K562 (cell line): ENCODE data around the gene SNX9. TPM values are rescaled to one million over a fixed set of nuclear protein-coding genes. Genes with fewer than 3 reads are reported as not detected.

Experiments used
- ATAC-seq: fragments of 200-7000 bp; cut with Tn5 transposase; 3 replicates; pipeline ENCODE4 v1.9.1; 2020; ENCODE audit warnings: moderate library complexity
- BruUV-seq: library from RNA; stranded (reverse); fragments of 400-500 nt; replicated peaks from 2 replicates; lab custom pipeline; 2021; lab: Mats Ljungman, UMichigan
- CTCF ChIA-PET: fragments of 300-600 bp; formaldehyde crosslinking; extraction: SDS; loops from one replicate; lab custom pipeline; 2021; ENCODE audit warnings: low intra/inter-chr PET ratio; lab: Yijun Ruan, JAX
- POLR2A ChIA-PET: fragments of 300-600, 350-650 bp; sonication (Branson Sonifier 250); formaldehyde crosslinking; extraction: SDS; loops from one replicate; lab custom pipeline; 2021; ENCODE audit warnings: antibody characterized with exemption, inconsistent platforms; lab: Yijun Ruan, JAX
- DNase-seq, 4 experiments: peaks; one replicate each; pipeline versions ENCODE4 v3.0.0 to v3.0.0-alpha.2; 2011 to 2018; ENCODE audit warnings: low spot score in 3 of 4, mixed read lengths in 3 of 4; ENCODE audit errors: extremely low read depth in 1 of 4
- FAIRE-seq: peaks from 2 replicates; lab custom pipeline; 2011; peaks lifted over from hg19 to GRCh38; lab: Jason Lieb, UNC
- H2AFZ ChIP-seq: 2 replicates; pipeline ENCODE4 v1.6.0; 2011; ENCODE audit warnings: low read depth, low read length, control low read depth, inconsistent platforms
- H3K27ac ChIP-seq: fragments of 200-600 bp; 3 replicates; pipeline ENCODE4 v1.8.0; 2011; ENCODE audit warnings: low read depth, mild to moderate bottlenecking, control low read depth, inconsistent platforms, low read length, moderate library complexity, mixed read lengths; ENCODE audit errors: extremely low read depth
- H3K27me3 ChIP-seq, 2 experiments: fragments of 300-600 bp in 1 of 2; 2 replicates in 1 of 2; 3 replicates in 1 of 2; pipeline versions ENCODE4 v1.6.0 to v1.8.0; 2011; ENCODE audit warnings: inconsistent platforms in 2 of 2, low read length in 2 of 2, mild to moderate bottlenecking in 1 of 2, mixed read lengths in 1 of 2, moderate library complexity in 1 of 2; ENCODE audit not compliant: control insufficient read depth in 2 of 2, insufficient read depth in 2 of 2
- H3K36me3 ChIP-seq: fragments of 300-600 bp; 3 replicates; pipeline ENCODE4 v1.8.0; 2011; ENCODE audit warnings: mild to moderate bottlenecking, low read length, inconsistent platforms; ENCODE audit not compliant: control insufficient read depth, insufficient read depth
- H3K4me1 ChIP-seq, 2 experiments: fragments of 200-600 bp in 1 of 2; replicated peaks in 1 of 2; 2 replicates in 1 of 2; 3 replicates in 1 of 2; pipeline versions ENCODE4 v1.5.1 to v1.8.0; 2011; ENCODE audit warnings: inconsistent platforms in 2 of 2, low read length in 2 of 2, mild to moderate bottlenecking in 1 of 2, mixed read lengths in 1 of 2, moderate library complexity in 1 of 2; ENCODE audit not compliant: control insufficient read depth in 2 of 2, insufficient read depth in 2 of 2
- H3K4me2 ChIP-seq: 2 replicates; pipeline ENCODE4 v1.6.1; 2011; ENCODE audit warnings: low read length, control low read depth, inconsistent platforms, mixed read lengths; ENCODE audit not compliant: insufficient read depth
- H3K4me3 ChIP-seq: fragments of 200-600 bp; sonication (generic), shearing (Covaris generic); 2 replicates; pipeline ENCODE4 v1.5.1; 2016; ENCODE audit warnings: control low read depth, inconsistent platforms
- H3K79me2 ChIP-seq: fragments of 200-600 bp; 3 replicates; pipeline ENCODE4 v1.8.0; 2011; ENCODE audit warnings: low read length, inconsistent platforms; ENCODE audit not compliant: control insufficient read depth, insufficient read depth
- H3K9ac ChIP-seq, 2 experiments: 2 replicates each; pipeline versions ENCODE4 v1.6.0 to v1.6.1; 2011; ENCODE audit warnings: low read depth in 2 of 2, low read length in 2 of 2, control low read depth in 1 of 2, inconsistent platforms in 1 of 2, mild to moderate bottlenecking in 1 of 2, mixed read lengths in 1 of 2; ENCODE audit not compliant: insufficient read depth in 1 of 2
- H3K9me1 ChIP-seq: one replicate; pipeline ENCODE4 v1.6.0; 2011; ENCODE audit warnings: inconsistent platforms, mild to moderate bottlenecking, low read length, moderate library complexity; ENCODE audit not compliant: control insufficient read depth, insufficient read depth
- H3K9me3 ChIP-seq: replicated peaks from 2 replicates; pipeline ENCODE4 v1.5.1; 2011; ENCODE audit warnings: low read depth, low read length, inconsistent platforms; ENCODE audit not compliant: control insufficient read depth, insufficient read depth
- H4K20me1 ChIP-seq: replicated peaks from 2 replicates; pipeline ENCODE4 v1.6.1; 2011; ENCODE audit warnings: low read length, inconsistent platforms, mixed read lengths; ENCODE audit not compliant: control insufficient read depth, insufficient read depth
- ADNP ChIP-seq: fragments of 200-800 bp; sonication (Bioruptor generic); IDR thresholded peaks from 2 replicates; pipeline ENCODE4 v1.6.1; 2016; ENCODE audit warnings: missing genetic modification characterization, missing compliant biosample characterization
- ASH1L ChIP-seq: fragments of 450-650 bp; IDR thresholded peaks from 2 replicates; pipeline ENCODE4 v1.6.1; 2018; ENCODE audit warnings: borderline replicate concordance, mild to moderate bottlenecking, low read depth; ENCODE audit not compliant: partially characterized antibody
- CCNT2 ChIP-seq: IDR thresholded peaks from 2 replicates; pipeline ENCODE4 v1.6.1; 2011; ENCODE audit warnings: borderline replicate concordance, low read depth, mild to moderate bottlenecking, moderate library complexity, mixed read lengths, low read length; ENCODE audit not compliant: insufficient read length; ENCODE audit errors: extremely low read depth
- COPS2 ChIP-seq: fragments of 450-650 bp; conservative IDR thresholded peaks from 2 replicates; pipeline ENCODE4 v1.6.1; 2016; ENCODE audit warnings: mild to moderate bottlenecking, moderate library complexity
- KHSRP ChIP-seq: fragments of 450-650 bp; IDR thresholded peaks from 2 replicates; pipeline ENCODE4 v1.6.1; 2017
- KLF16 ChIP-seq: IDR thresholded peaks from 2 replicates; pipeline ENCODE4 v1.6.1; 2016; ENCODE audit warnings: antibody characterized with exemption
- RBBP5 ChIP-seq: fragments of 200-600 bp; sonication (generic); IDR thresholded peaks from 2 replicates; pipeline ENCODE4 v1.6.1; 2012; ENCODE audit warnings: borderline replicate concordance, mild to moderate bottlenecking, low read length, control low read depth, inconsistent platforms; ENCODE audit not compliant: insufficient read depth, poor library complexity, severe bottlenecking
- SRF ChIP-seq, 2 experiments: fragments of 250-450, 450-650 bp in 1 of 2; sonication (Bioruptor Pico) in 1 of 2; sonication (generic) in 1 of 2; formaldehyde crosslinking; IDR thresholded peaks; 2 replicates each; pipeline versions ENCODE4 v1.5.0 to v1.5.1; 2020 to 2022; ENCODE audit warnings: mild to moderate bottlenecking in 1 of 2, missing genetic modification reagents in 1 of 2
- TAF9B ChIP-seq: fragments of 450-650 bp; IDR thresholded peaks from 2 replicates; pipeline ENCODE4 v1.6.1; 2018; ENCODE audit warnings: mild to moderate bottlenecking; ENCODE audit not compliant: partially characterized antibody
- TAL1 ChIP-seq: fragments of 450-650 bp; IDR thresholded peaks from 2 replicates; pipeline ENCODE4 v1.6.1; 2016; ENCODE audit warnings: mild to moderate bottlenecking
- TARDBP ChIP-seq: fragments of 450-650 bp; IDR thresholded peaks from 2 replicates; pipeline ENCODE4 v1.6.1; 2016
- ZBTB8A ChIP-seq: fragments of 450-650 bp; IDR thresholded peaks from 2 replicates; pipeline ENCODE4 v1.6.1; 2018; ENCODE audit warnings: mild to moderate bottlenecking, moderate library complexity; ENCODE audit not compliant: partially characterized antibody
- WGBS: fragments of 100-300 bp; shearing (Covaris generic); methylation state at CpG from one replicate; pipeline ENCODE4 v1.1.6; 2016; ENCODE audit warnings: low coverage, mixed read lengths; ENCODE audit not compliant: insufficient coverage; ENCODE audit errors: missing lambda C conversion rate; 5-methylcytosine and 5-hydroxymethylcytosine counted together
- in situ Hi-C: fragments of 300-500 bp; cut with MboI; formaldehyde crosslinking; loops from 4 replicates; pipeline ENCODE4 v1.15.0; 2018; ENCODE audit warnings: inconsistent platforms, mixed read lengths
- intact Hi-C: fragments of 100-400 bp; cut with micrococcal nuclease; formaldehyde crosslinking; loops from 2 replicates; pipeline ENCODE4 v1.14.2; 2022
- polyA plus RNA-seq, 8 experiments: library from polyadenylated mRNA; depleted of rRNA in 4 of 8; stranded (reverse) in 5 of 8; unstranded in 3 of 8; fragments of >200 nt; fragmentation: Nextera tagmentation in 2 of 8; fragmentation: Illumina TruSeq in 1 of 8; extraction: Ambion mirVana in 2 of 8; extraction: Trizol in 1 of 8; gene quantifications; 2 replicates each; pipeline versions ENCODE4 v1.2.1 to v1.2.3, GENCODE V29; 2011 to 2014; ENCODE audit warnings: inconsistent platforms in 1 of 8, missing spikeins in 1 of 8
- total RNA-seq, 7 experiments: library from RNA; depleted of rRNA in 6 of 7; stranded (reverse); fragments of >200 nt in 6 of 7; fragmentation: Illumina TruSeq in 2 of 7; extraction: Trizol in 2 of 7; gene quantifications; 2 replicates each; pipeline versions ENCODE4 v1.2.1 to v1.2.3, GENCODE V29; 2011 to 2021; ENCODE audit warnings: low replicate concordance in 1 of 7
- TF ChIP-seq, protein P1 (sequence below): fragments of 150-350 bp; conservative IDR thresholded peaks from 2 replicates; pipeline ENCODE4 v1.6.1; 2014; ENCODE audit warnings: low read length
- TF ChIP-seq, protein P2 (sequence below): IDR thresholded peaks from 2 replicates; pipeline ENCODE4 v1.6.1; 2014; ENCODE audit warnings: antibody characterized with exemption
- TF ChIP-seq, protein P3 (sequence below): fragments of 450-650 bp; IDR thresholded peaks from 2 replicates; pipeline ENCODE4 v1.6.1; 2017; ENCODE audit warnings: mild to moderate bottlenecking, moderate library complexity
- TF ChIP-seq, protein P4 (sequence below): fragments of 250-450 bp; sonication (Bioruptor Pico); IDR thresholded peaks from 2 replicates; pipeline ENCODE4 v1.8.0; 2022; ENCODE audit warnings: inconsistent platforms

The SNX9 gene
- total and polyA plus RNA-seq, 9 of the 15 experiments (the other 6 are each of a cell fraction or from before 2014, with no cell fraction given): 6.0 to 81.7 (median 57.1) TPM

DNA sequence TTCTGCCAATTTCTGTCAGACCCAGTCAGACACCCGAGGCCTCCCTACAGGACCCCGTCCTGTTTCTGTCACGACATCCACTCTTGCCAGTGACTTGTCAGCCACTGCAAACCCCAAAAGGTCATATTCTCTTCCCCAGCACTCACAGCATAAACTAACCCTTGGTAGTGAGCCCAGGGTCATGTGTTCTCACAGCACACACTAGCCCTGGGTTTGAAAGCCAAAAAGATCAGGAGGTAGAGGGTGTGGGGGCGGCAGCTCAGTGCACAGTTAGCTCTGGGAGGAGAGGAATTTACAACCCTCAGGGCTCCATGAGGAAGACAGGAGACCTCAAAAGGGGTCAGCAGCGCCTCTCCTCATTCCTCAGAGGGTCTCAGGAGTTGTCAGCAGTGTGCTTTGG, 9.9 kb upstream of the SNX9 start:
- peak overlapping the region; percentile 69 for H2AFZ ChIP-seq
- H3K9ac ChIP-seq: peak overlapping the region; percentile 43 to 81; a peak in 3 of 4 replicates
- peaks cover 29 to 54% of the 10 kb centered on the region in 2 experiments for H3K4me1 ChIP-seq
- H4K20me1 ChIP-seq: no peaks in the 10 kb centered on the region
- H3K27ac ChIP-seq: peak overlapping the region; percentile 47; the same call in 2 of the 3 replicates
- POLR2A ChIA-PET: no interaction called here
- H3K36me3 ChIP-seq: no peaks in the 10 kb centered on the region; the same call in 2 of the 3 replicates
- H3K9me1 ChIP-seq: no peaks in the 10 kb centered on the region
- DNase-seq (peak in 2 of 4 experiments; percentile 31 to 69), ATAC-seq (peak; percentile 47), FAIRE-seq (no peak)
- in situ Hi-C loops: no loop called here
- CTCF ChIA-PET: no interaction called here
- H3K27me3 ChIP-seq: no peaks in the 10 kb centered on the region
- intact Hi-C loops: no loop called here
- no peak overlapping the region for H3K4me3 ChIP-seq
- 46% methylated on average over 5 of the region's 5 CpGs for WGBS
- no peak overlapping the region; the same call in 1 of the 2 replicates for H3K4me2 ChIP-seq
- BruUV-seq: no TSS peak
- H3K79me2 ChIP-seq: no peaks in the 10 kb centered on the region
- H3K9me3 ChIP-seq: peaks cover 9% of the 10 kb centered on the region
- TF ChIP-seq COPS2 (no peak), SRF (CRISPR knock-in tag; IDR thresholded peaks at IDR 0.05) (no peak), KLF16 (no peak), TAF9B (no peak), CCNT2 (no peak), RBBP5 (peak; percentile 39), TARDBP (no peak), TAL1 (no peak), KHSRP (no peak), ADNP (no peak), ZBTB8A (no peak), ASH1L (no peak)
- TF ChIP-seq, protein P1, sequence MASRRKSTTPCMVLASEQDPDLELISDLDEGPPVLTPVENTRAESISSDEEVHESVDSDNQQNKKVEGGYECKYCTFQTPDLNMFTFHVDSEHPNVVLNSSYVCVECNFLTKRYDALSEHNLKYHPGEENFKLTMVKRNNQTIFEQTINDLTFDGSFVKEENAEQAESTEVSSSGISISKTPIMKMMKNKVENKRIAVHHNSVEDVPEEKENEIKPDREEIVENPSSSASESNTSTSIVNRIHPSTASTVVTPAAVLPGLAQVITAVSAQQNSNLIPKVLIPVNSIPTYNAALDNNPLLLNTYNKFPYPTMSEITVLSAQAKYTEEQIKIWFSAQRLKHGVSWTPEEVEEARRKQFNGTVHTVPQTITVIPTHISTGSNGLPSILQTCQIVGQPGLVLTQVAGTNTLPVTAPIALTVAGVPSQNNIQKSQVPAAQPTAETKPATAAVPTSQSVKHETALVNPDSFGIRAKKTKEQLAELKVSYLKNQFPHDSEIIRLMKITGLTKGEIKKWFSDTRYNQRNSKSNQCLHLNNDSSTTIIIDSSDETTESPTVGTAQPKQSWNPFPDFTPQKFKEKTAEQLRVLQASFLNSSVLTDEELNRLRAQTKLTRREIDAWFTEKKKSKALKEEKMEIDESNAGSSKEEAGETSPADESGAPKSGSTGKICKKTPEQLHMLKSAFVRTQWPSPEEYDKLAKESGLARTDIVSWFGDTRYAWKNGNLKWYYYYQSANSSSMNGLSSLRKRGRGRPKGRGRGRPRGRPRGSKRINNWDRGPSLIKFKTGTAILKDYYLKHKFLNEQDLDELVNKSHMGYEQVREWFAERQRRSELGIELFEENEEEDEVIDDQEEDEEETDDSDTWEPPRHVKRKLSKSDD: no peak
- TF ChIP-seq, protein P2, sequence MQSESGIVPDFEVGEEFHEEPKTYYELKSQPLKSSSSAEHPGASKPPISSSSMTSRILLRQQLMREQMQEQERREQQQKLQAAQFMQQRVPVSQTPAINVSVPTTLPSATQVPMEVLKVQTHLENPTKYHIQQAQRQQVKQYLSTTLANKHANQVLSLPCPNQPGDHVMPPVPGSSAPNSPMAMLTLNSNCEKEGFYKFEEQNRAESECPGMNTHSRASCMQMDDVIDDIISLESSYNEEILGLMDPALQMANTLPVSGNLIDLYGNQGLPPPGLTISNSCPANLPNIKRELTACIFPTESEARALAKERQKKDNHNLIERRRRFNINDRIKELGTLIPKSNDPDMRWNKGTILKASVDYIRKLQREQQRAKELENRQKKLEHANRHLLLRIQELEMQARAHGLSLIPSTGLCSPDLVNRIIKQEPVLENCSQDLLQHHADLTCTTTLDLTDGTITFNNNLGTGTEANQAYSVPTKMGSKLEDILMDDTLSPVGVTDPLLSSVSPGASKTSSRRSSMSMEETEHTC: peak; percentile 55; the same call in 1 of the 2 replicates
- TF ChIP-seq, protein P3, sequence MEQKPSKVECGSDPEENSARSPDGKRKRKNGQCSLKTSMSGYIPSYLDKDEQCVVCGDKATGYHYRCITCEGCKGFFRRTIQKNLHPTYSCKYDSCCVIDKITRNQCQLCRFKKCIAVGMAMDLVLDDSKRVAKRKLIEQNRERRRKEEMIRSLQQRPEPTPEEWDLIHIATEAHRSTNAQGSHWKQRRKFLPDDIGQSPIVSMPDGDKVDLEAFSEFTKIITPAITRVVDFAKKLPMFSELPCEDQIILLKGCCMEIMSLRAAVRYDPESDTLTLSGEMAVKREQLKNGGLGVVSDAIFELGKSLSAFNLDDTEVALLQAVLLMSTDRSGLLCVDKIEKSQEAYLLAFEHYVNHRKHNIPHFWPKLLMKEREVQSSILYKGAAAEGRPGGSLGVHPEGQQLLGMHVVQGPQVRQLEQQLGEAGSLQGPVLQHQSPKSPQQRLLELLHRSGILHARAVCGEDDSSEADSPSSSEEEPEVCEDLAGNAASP: no peak
- TF ChIP-seq, protein P4, sequence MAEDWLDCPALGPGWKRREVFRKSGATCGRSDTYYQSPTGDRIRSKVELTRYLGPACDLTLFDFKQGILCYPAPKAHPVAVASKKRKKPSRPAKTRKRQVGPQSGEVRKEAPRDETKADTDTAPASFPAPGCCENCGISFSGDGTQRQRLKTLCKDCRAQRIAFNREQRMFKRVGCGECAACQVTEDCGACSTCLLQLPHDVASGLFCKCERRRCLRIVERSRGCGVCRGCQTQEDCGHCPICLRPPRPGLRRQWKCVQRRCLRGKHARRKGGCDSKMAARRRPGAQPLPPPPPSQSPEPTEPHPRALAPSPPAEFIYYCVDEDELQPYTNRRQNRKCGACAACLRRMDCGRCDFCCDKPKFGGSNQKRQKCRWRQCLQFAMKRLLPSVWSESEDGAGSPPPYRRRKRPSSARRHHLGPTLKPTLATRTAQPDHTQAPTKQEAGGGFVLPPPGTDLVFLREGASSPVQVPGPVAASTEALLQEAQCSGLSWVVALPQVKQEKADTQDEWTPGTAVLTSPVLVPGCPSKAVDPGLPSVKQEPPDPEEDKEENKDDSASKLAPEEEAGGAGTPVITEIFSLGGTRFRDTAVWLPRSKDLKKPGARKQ (CRISPR knock-in tag): no peak
